ENCODE data around the gene MICU2. TPM values are rescaled to one million over a fixed set of nuclear protein-coding genes. Genes with fewer than 3 reads are reported as not detected.
A peak's percentile ranks its signal among the peaks of the same experiment; 100 is the strongest.

The MICU2 gene
- total RNA-seq, 1 experiment from 2014 or later, result 21.8 TPM

- H3K4me1 Mint-ChIP-seq (ENCODE audit: insufficient read depth, unreplicated experiment), result peaks cover 16% of the 10 kb centered on the region
- H3K4me3 Mint-ChIP-seq (ENCODE audit: unreplicated experiment), result peak overlapping the region; percentile 75
- H3K27ac Mint-ChIP-seq (ENCODE audit: low read depth, unreplicated experiment), result peak overlapping the region; percentile 52
- H3K27me3 Mint-ChIP-seq (ENCODE audit: insufficient read depth, unreplicated experiment), result no peaks in the 10 kb centered on the region
- peak; percentile 79 for DNase-seq (ENCODE audit: unreplicated experiment)
- CTCF ChIA-PET, result interaction anchor here (0.5 to 5.9 kb wide), 68 partner anchors 8 to 1323 kb away, joined by 3 to 92 read pairs (median 3); partner anchors contain the start of genes MRPL57, SKA3, XPO4 and ZDHHC20
- intact Hi-C loops (cut with micrococcal nuclease), result loop anchor here (5.0 kb wide), 3 partner anchors 140 to 1285 kb away; partner anchors contain the start of gene GJB2
- BruUV-seq (replicated peaks), result no TSS peak
- H3K9me3 Mint-ChIP-seq (ENCODE audit: unreplicated experiment), result peaks cover under 1% of the 10 kb centered on the region
- POLR2A ChIA-PET, result interaction anchor here (0.6 to 3.9 kb wide), 5 partner anchors 127 to 877 kb away, joined by 3 to 33 read pairs (median 3); partner anchors contain the start of genes MICU2, MRPL57 and SKA3
- peak; percentile 87 for TF ChIP-seq CTCF (IDR thresholded peaks at IDR 0.05; ENCODE audit: unreplicated experiment)
- no peaks in the 10 kb centered on the region for H3K36me3 Mint-ChIP-seq (ENCODE audit: insufficient read depth, unreplicated experiment)
These were observed 127.0 kb downstream of the MICU2 start for GRCh38 chr13:21476893-21477472.

- TF ChIP-seq CTCF (IDR thresholded peaks at IDR 0.05; ENCODE audit: unreplicated experiment), result no peak
- peaks cover 16% of the 10 kb centered on the region for H3K9me3 Mint-ChIP-seq (ENCODE audit: unreplicated experiment)
- intact Hi-C loops (cut with micrococcal nuclease), result loop anchor here (5.0 kb wide), 3 partner anchors 138 to 1283 kb away; partner anchors contain the start of gene GJB2
- ChIA-PET CTCF (interaction anchor here (0.7 to 5.9 kb wide), 3 partner anchors 15 to 219 kb away, joined by 3 to 92 read pairs (median 29); partner anchors contain the start of gene ZDHHC20), POLR2A (interaction anchor here (0.7 to 3.9 kb wide), 2 partner anchors 39 to 177 kb away, joined by 4 to 33 read pairs; no protein-coding TSS in a partner anchor)
- no peaks in the 10 kb centered on the region for H3K27me3 Mint-ChIP-seq (ENCODE audit: insufficient read depth, unreplicated experiment)
- no peak overlapping the region for H3K27ac Mint-ChIP-seq (ENCODE audit: low read depth, unreplicated experiment)
- DNase-seq (ENCODE audit: unreplicated experiment), result no peak
- H3K4me1 Mint-ChIP-seq (ENCODE audit: insufficient read depth, unreplicated experiment), result peaks cover 16% of the 10 kb centered on the region
- H3K4me3 Mint-ChIP-seq (ENCODE audit: unreplicated experiment), result no peak overlapping the region
- no TSS peak for BruUV-seq (replicated peaks)
- H3K36me3 Mint-ChIP-seq (ENCODE audit: insufficient read depth, unreplicated experiment), result no peaks in the 10 kb centered on the region
These were observed 128.9 kb downstream of the MICU2 start for GRCh38 chr13:21475115-21475514.

GRCh38 chr13:21470785-21471184 is 133.2 kb downstream of the MICU2 start:
- H3K4me1 Mint-ChIP-seq (ENCODE audit: insufficient read depth, unreplicated experiment), result no peaks in the 10 kb centered on the region
- no peak for TF ChIP-seq CTCF (IDR thresholded peaks at IDR 0.05; ENCODE audit: unreplicated experiment)
- H3K36me3 Mint-ChIP-seq (ENCODE audit: insufficient read depth, unreplicated experiment), result no peaks in the 10 kb centered on the region
- DNase-seq (ENCODE audit: unreplicated experiment), result no peak
- BruUV-seq (replicated peaks), result no TSS peak
- no peak overlapping the region for H3K4me3 Mint-ChIP-seq (ENCODE audit: unreplicated experiment)
- no peak overlapping the region for H3K27ac Mint-ChIP-seq (ENCODE audit: low read depth, unreplicated experiment)
- peaks cover 24% of the 10 kb centered on the region for H3K9me3 Mint-ChIP-seq (ENCODE audit: unreplicated experiment)
- intact Hi-C loops (cut with micrococcal nuclease), result no loop called here
- ChIA-PET CTCF (interaction anchor here (0.6 to 2.2 kb wide), 3 partner anchors 174 to 567 kb away, joined by 3 to 7 read pairs (median 3); no protein-coding TSS in a partner anchor), POLR2A (interaction anchor here (1.4 kb wide), 1 partner anchor 12 kb away, joined by 3 read pairs; no protein-coding TSS in a partner anchor)
- H3K27me3 Mint-ChIP-seq (ENCODE audit: insufficient read depth, unreplicated experiment), result no peaks in the 10 kb centered on the region

- no peaks in the 10 kb centered on the region for H3K27me3 Mint-ChIP-seq (ENCODE audit: insufficient read depth, unreplicated experiment)
- no peaks in the 10 kb centered on the region for H3K36me3 Mint-ChIP-seq (ENCODE audit: insufficient read depth, unreplicated experiment)
- CTCF ChIA-PET, result interaction anchor here (0.6 to 3.2 kb wide), 4 partner anchors 8 to 170 kb away, joined by 3 to 23 read pairs (median 3); no protein-coding TSS in a partner anchor
- no peak overlapping the region for H3K4me3 Mint-ChIP-seq (ENCODE audit: unreplicated experiment)
- H3K9me3 Mint-ChIP-seq (ENCODE audit: unreplicated experiment), result peaks cover 19% of the 10 kb centered on the region
- no peak overlapping the region for H3K27ac Mint-ChIP-seq (ENCODE audit: low read depth, unreplicated experiment)
- POLR2A ChIA-PET, result interaction anchor here (1.6 kb wide), 1 partner anchor 7 kb away, joined by 6 read pairs; the partner anchor contains the start of gene ZDHHC20
- no peak for TF ChIP-seq CTCF (IDR thresholded peaks at IDR 0.05; ENCODE audit: unreplicated experiment)
- no TSS peak for BruUV-seq (replicated peaks)
- intact Hi-C loops (cut with micrococcal nuclease), result no loop called here
- H3K4me1 Mint-ChIP-seq (ENCODE audit: insufficient read depth, unreplicated experiment), result no peaks in the 10 kb centered on the region
- DNase-seq (ENCODE audit: unreplicated experiment), result no peak
These were observed 137.4 kb downstream of the MICU2 start for GRCh38 chr13:21466527-21466926.
